Adrenal gland (tissue), 5 donors: ENCODE data around the gene ACHE.
"Not testable (repeated sequence)": the region's sequence is repeated elsewhere in the genome, so short reads cannot be mapped to it uniquely, and the experiment has no call there.

Source experiments
- POLR2A ChIP-seq, 2 donors: fragments of 450-650 bp; IDR thresholded peaks; one replicate each; pipeline ENCODE4 v1.6.1; 2017; ENCODE audit warnings: antibody characterized with exemption in 2 of 2, mild to moderate bottlenecking in 2 of 2, moderate library complexity in 1 of 2
- TF ChIP-seq, protein P1 (sequence below), 6 experiments: fragments of 450-650 bp in 4 of 6; fragments of 200-600 bp in 2 of 6; sonication (generic) in 1 of 6; IDR thresholded peaks; 1 replicate in 5 of 6; 2 replicates in 1 of 6; pipeline versions ENCODE4 v1.5.1 to v1.8.0; 2016 to 2021; ENCODE audit warnings: antibody characterized with exemption in 6 of 6, mild to moderate bottlenecking in 2 of 6, moderate library complexity in 1 of 6
- donor health status: DM: no; HTN: no; CAD: no.

GRCh38 chr7:100854899-100855298 is 40.8 kb downstream of the ACHE start:
- TF ChIP-seq, protein P1, sequence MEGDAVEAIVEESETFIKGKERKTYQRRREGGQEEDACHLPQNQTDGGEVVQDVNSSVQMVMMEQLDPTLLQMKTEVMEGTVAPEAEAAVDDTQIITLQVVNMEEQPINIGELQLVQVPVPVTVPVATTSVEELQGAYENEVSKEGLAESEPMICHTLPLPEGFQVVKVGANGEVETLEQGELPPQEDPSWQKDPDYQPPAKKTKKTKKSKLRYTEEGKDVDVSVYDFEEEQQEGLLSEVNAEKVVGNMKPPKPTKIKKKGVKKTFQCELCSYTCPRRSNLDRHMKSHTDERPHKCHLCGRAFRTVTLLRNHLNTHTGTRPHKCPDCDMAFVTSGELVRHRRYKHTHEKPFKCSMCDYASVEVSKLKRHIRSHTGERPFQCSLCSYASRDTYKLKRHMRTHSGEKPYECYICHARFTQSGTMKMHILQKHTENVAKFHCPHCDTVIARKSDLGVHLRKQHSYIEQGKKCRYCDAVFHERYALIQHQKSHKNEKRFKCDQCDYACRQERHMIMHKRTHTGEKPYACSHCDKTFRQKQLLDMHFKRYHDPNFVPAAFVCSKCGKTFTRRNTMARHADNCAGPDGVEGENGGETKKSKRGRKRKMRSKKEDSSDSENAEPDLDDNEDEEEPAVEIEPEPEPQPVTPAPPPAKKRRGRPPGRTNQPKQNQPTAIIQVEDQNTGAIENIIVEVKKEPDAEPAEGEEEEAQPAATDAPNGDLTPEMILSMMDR (IDR thresholded peaks at IDR 0.05), result not testable (repeated sequence)
- TF ChIP-seq POLR2A (IDR thresholded peaks at IDR 0.05), result not testable (repeated sequence)
